GM19023 (cell line): Measurements from ENCODE around the gene GDE1.

Experiments
- ATAC-seq: cut with Tn5 transposase; IDR thresholded peaks from one replicate; pipeline ENCODE4 v1.9.1; 2021; ENCODE audit warnings: mild to moderate bottlenecking, moderate library complexity; ENCODE audit not compliant: unreplicated experiment

GDE1 gene

DNA sequence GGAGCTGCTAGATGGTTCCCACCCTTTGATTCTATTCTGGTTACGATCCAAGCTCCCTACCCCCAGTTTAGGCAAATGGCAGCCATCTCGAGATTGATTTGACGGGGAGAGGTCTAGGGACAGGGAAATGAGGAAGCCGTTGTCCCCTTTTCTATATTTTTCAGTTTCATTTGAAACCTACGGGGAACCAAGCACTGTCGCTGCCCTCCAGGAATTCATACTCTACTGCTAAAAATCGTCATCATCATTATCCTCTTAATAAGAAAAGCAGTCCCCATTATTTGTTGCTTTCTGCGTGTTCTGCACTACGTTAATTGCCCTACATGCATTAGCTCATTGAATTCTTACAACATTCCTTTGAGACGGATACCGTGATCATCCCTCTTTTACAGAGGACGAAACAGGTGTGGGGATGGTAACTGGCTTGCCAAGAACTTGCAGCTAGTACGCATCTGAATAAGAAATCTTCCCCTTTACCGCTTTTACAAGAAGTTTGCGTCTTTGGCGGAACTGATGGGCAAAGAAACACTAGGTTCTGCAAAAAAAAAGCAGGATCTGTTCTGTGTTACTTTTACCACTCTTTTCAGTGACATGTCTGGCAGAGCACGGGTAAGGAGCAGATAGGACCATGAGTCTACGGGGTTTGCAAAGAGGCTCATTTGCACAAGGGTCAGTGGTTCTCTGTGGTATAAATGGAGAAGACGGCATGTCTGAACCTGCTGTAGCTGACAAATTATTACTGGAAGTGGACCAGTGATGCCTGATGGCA, 2.9 kb upstream of the GDE1 start:
- ATAC-seq, result no peak

DNA sequence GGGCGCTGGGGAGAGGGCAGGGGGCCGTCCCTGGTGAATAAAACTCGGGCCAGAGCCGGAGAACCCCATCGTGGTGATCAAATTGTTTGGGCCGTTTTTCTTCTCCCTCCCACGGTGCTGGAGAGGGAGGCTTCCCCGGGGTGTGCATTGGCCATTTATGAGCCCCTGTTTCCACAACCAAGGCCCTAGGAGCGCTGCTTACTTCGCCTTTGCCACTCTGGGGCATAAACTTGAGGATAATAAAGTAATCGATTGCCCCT, 2.4 kb upstream of the GDE1 start:
- no peak for ATAC-seq

- peak; percentile 63 for ATAC-seq
Measured at GRCh38 chr16:19523559-19524355, 1.9 kb upstream of the GDE1 start, which contains the start of gene CCP110. Gene CCP110, plus strand, starts transcription at chr16:19523942. Its CDS starts 3,940 bp downstream, at chr16:19527882.

GRCh38 chr16:19523184-19523558, 1.3 kb upstream of the GDE1 start:
- no peak for ATAC-seq

DNA sequence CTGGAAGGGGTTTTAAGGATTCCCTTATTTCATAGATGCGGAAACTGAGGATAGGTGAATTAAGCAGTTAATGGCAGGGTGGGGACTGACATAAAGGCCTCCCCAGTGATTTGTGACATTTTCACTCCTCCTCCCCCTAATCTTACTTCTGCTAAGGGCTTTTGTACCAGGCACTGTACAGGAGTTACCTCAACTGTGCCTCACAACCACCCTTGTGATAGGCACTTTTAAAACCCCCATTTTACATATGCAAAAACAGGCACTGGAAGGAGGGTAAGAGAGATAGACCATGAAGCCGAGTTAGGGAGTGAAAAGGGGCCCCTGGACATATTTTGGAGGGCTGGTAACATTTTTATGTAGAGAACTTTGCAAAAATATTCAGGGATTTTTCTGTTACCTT, 862 bp upstream of the GDE1 start:
- ATAC-seq, result no peak

GRCh38 chr16:19522397-19522732, 467 bp upstream of the GDE1 start:
- no peak for ATAC-seq

DNA sequence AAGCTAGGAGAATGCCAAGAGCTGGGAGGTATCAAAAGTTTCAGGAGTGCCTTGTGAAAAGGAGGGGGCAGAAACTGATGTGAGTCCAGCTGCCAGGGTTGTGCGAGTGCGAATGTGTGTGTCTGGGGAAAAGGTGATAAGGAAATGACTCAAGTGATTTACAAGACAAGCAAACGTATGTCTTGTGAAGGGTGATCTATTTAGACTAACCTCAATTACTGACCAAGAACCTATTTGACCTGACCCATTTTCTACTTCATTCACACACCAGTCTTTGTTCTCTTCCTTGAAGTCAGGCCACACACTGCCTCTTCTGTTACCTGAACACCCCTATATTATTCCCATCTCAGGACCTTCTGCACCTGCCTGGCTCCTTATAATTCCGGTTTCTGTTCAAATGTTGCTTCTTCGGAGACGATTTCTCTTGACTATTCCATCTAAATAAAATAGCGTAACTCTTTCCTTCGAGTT, 1.0 kb downstream of the GDE1 start:
- ATAC-seq, result no peak

DNA sequence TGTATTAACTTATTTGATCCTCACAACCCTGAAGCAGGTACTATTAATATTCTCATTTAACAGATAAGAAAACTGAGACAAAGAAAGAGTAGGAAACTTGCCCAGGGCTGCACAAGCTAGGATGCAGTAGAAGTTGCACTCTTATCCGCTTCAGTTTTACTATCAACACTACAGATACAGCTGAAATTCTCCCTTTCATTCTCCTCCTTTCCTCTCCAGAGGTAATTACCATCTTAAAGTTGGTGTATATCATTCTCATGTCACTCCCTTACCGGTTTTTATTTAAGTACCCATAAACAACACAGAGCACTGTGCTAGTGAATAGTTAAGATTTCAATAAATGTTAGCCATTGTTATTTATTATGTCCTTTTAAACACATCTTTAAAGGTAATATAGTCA, 3.5 kb downstream of the GDE1 start:
- no peak for ATAC-seq

DNA sequence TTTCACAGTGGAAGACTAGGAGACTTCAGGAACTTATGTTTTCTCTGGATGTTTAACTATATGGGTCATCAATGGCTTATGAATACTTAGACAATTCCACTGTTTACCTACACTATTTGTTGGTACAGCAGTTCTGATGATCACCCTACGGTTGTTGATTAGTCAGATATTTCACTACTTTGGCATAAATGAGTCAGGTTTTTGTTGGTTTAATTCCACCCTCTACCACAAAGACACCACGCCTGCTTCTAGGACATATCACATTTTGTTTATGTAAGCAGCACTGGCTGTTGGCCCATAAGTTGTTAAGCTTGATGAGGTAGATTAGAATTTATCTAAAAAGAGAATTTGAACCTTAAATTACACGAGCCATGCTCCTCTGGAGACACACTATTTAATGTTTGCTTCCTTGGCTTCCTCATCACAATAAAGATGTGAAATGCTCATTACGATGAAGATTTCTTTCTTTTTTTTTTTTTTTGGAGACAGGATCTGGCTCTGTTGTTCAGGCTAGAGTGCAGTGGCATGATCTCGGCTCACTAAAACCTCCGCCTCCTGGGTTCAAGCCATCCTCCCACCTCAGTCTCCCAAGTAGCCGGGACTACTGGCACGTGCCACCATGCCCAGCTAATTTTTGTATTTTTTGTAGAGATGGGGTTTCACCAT, 4.3 kb downstream of the GDE1 start:
- no peak for ATAC-seq

GRCh38 chr16:19515757-19516156, 6.1 kb downstream of the GDE1 start:
- ATAC-seq, result no peak

GRCh38 chr16:19513377-19514053, 8.4 kb downstream of the GDE1 start:
- no peak for ATAC-seq

GRCh38 chr16:19512297-19512696, 9.6 kb downstream of the GDE1 start:
- no peak for ATAC-seq

- no peak for ATAC-seq
Measured at GRCh38 chr16:19507867-19508266, 14.0 kb downstream of the GDE1 start.

DNA sequence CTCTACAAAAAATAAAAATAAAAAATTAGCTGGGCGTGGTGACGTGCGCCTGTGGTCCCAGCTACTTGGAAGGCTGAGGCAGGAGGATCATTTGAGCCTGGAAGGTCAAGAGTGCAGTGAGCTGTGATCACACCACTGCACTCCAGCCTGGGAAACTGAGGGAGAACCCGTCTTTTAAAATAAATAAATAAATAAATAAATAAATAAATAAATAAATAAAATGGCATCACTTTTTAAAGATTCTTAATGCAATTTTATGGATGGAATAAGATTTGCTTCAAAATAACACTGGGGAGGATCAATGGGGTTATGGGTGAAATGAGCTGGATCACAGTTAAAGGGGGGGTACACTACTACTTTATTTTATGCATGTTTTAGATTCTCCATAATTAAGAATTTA, 14.9 kb downstream of the GDE1 start:
- no peak for ATAC-seq

- ATAC-seq, result no peak
Measured at GRCh38 chr16:19505600-19506303, 16.1 kb downstream of the GDE1 start.

DNA sequence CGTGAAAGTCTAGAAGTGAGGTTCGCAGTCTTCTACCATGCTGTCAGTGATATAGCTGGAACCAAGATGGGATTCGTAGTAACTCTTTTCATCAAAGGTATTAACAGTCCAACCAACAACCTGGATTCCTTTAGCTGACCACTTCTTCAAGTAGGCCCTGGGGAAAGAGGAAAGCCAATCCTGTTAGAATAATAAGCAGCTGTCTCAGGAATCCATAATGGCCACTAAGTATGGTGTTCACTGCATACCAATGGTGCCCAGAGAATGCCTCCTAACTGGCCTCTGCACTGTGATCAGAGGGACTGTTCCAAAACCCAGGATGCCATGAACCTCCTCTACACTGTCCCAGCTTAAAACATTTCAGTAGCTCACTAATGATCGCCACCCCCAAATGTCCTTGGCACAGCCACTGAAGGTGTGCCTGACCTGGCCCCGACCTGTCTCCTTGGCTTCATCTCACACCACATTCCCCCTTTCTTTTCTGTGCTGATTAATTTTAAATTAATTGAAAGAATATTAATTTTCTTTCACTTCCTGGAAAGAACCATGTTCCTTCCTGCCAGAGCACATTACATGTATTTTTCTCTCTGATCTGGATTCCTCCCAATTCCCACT, 18.3 kb downstream of the GDE1 start:
- no peak for ATAC-seq

DNA sequence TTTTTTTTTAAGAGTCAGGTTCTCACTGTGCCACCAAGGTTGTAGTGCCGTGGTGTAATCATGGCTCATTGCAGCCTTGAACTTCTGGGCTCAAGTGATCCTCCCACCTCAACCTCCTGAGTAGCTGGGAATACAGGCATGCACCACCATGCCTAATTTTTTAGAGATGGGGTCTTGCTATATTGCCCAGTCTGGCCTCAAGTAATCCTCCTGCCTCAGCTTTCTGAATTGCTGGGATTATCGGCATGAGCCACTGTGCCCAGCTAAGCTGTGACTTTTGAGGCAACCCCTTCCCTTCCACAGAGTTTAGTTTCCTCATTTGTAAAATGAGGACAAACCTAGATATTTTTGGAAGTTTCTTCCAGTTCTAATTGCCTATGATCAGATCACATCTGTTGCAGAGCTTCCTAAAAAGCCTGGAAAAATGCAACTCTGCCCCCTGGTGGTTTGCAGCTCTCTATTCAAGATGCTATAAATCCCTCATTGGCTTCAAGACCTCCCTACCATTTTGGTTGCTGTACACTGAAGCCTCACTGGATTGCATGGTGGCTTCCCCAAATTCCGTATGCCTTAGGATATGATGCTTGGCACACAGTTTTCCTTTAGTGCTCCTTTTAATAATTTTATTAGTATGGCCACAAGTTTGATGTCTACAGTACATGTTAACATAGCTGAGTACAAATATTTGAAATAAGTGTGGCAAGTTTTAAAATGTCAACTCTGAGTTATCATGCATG, 19.3 kb downstream of the GDE1 start:
- ATAC-seq, result no peak

DNA sequence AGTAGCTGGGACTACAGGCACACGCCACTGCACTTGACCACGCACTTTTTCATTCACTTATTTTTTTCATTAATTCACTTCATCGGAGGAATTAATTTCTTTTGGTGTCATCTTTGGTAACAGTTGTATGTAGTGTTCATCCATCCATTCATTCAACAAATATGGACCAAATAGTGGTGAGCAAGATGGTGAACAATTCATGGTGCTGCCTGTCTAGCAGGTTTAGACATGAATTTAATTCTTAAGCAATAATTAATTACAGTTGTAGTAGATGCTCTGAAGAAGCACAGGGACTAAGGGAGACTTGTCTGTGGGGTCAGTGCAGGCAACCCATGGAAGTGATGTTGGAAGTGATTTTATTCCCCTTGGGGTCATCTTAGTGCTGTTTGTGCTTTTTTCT, 22.4 kb downstream of the GDE1 start:
- no peak for ATAC-seq

DNA sequence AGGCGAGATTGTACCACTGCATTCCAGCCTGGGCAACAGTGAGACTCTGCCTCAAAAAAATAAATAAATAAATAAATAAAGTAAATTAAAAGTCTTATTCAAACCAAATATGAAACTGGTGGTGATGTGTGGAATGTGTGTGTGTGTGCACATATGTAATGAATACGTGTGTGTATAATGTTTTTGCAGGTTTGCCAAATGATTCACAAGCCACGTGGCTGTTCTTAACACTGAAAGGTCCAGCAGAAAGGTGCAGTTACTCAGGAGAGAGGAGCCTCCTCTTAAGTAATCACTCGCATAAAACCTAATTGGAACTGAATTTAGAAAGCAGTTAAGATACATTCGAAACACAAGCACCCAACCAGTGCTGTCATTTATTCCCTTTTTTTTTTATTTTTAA, 22.9 kb downstream of the GDE1 start:
- no peak for ATAC-seq

- no peak for ATAC-seq
Measured at GRCh38 chr16:19497176-19497575, 24.7 kb downstream of the GDE1 start.
